H9 (cell line): ENCODE results near the gene HMOX1. TPM values are rescaled to one million over a fixed set of nuclear protein-coding genes. Genes with fewer than 3 reads are reported as not detected.

Source experiments
- DNase-seq: peaks from one replicate; pipeline ENCODE4 v3.0.0-alpha.2; 2017
- H2AFZ ChIP-seq: one replicate; pipeline ENCODE4 v1.6.1; 2013; ENCODE audit warnings: mild to moderate bottlenecking, low read length, control low read depth, moderate library complexity
- H2AK5ac ChIP-seq: 2 replicates; pipeline ENCODE4 v1.6.1; 2013; ENCODE audit warnings: low read length, control low read depth, mixed read lengths; ENCODE audit not compliant: insufficient read length
- H2BK120ac ChIP-seq: one replicate; pipeline ENCODE4 v1.6.1; 2013; ENCODE audit warnings: low read depth, mild to moderate bottlenecking, low read length, control low read depth, inconsistent platforms; ENCODE audit not compliant: poor library complexity, severe bottlenecking
- H2BK12ac ChIP-seq: 2 replicates; pipeline ENCODE4 v1.6.1; 2013; ENCODE audit warnings: low read length, control low read depth, mixed read lengths, low read depth; ENCODE audit not compliant: insufficient read length
- H2BK15ac ChIP-seq: 2 replicates; pipeline ENCODE4 v1.6.1; 2013; ENCODE audit warnings: low read depth, low read length, control low read depth
- H2BK20ac ChIP-seq: one replicate; pipeline ENCODE4 v1.6.1; 2013; ENCODE audit warnings: low read depth, mild to moderate bottlenecking, low read length, control low read depth, inconsistent platforms; ENCODE audit not compliant: poor library complexity, severe bottlenecking
- H2BK5ac ChIP-seq: 2 replicates; pipeline ENCODE4 v1.6.1; 2013; ENCODE audit warnings: low read length, control low read depth, mixed read lengths; ENCODE audit not compliant: insufficient read length
- H3K14ac ChIP-seq: 2 replicates; pipeline ENCODE4 v1.6.1; 2013; ENCODE audit warnings: low read length, control low read depth; ENCODE audit not compliant: insufficient read depth
- H3K18ac ChIP-seq: 2 replicates; pipeline ENCODE4 v1.6.1; 2013; ENCODE audit warnings: low read depth, mild to moderate bottlenecking, mixed read lengths, low read length, control low read depth; ENCODE audit not compliant: insufficient read length
- H3K23ac ChIP-seq: 2 replicates; pipeline ENCODE4 v1.6.1; 2013; ENCODE audit warnings: low read length, control low read depth, mixed read lengths, low read depth; ENCODE audit not compliant: insufficient read length
- H3K23me2 ChIP-seq: 2 replicates; pipeline ENCODE4 v1.6.1; 2013; ENCODE audit warnings: low read depth, mild to moderate bottlenecking, mixed read lengths, low read length, control low read depth; ENCODE audit not compliant: insufficient read length, poor library complexity, severe bottlenecking
- H3K27ac ChIP-seq: 2 replicates; pipeline ENCODE4 v1.5.1; 2013; ENCODE audit warnings: low read length, control low read depth, mixed read lengths, low read depth; ENCODE audit not compliant: insufficient read length
- H3K27me3 ChIP-seq: 2 replicates; pipeline ENCODE4 v1.6.1; 2013; ENCODE audit warnings: low read length, control low read depth, inconsistent platforms; ENCODE audit not compliant: insufficient read depth
- H3K4ac ChIP-seq: 2 replicates; pipeline ENCODE4 v1.6.1; 2013; ENCODE audit warnings: low read depth, mild to moderate bottlenecking, control low read depth, inconsistent platforms, low read length, moderate library complexity
- H3K4me1 ChIP-seq: 2 replicates; pipeline ENCODE4 v1.6.1; 2013; ENCODE audit warnings: low read length, control low read depth, inconsistent platforms; ENCODE audit not compliant: insufficient read depth
- H3K4me2 ChIP-seq: 2 replicates; pipeline ENCODE4 v1.6.1; 2013; ENCODE audit warnings: low read length, control low read depth, mixed read lengths; ENCODE audit not compliant: insufficient read length, insufficient read depth
- H3K56ac ChIP-seq: 2 replicates; pipeline ENCODE4 v1.6.1; 2013; ENCODE audit warnings: low read depth, mild to moderate bottlenecking, mixed read lengths, low read length, control low read depth; ENCODE audit not compliant: insufficient read length
- H3K79me1 ChIP-seq: 2 replicates; pipeline ENCODE4 v1.6.1; 2013; ENCODE audit warnings: low read depth, mild to moderate bottlenecking, moderate library complexity, low read length, control low read depth, inconsistent platforms; ENCODE audit not compliant: insufficient read depth, poor library complexity, severe bottlenecking
- H3K79me2 ChIP-seq: 2 replicates; pipeline ENCODE4 v1.6.1; 2013; ENCODE audit warnings: low read length, control low read depth, inconsistent platforms; ENCODE audit not compliant: insufficient read depth
- H3K9ac ChIP-seq: 2 replicates; pipeline ENCODE4 v1.6.1; 2013; ENCODE audit warnings: low read length, control low read depth, mixed read lengths; ENCODE audit not compliant: insufficient read length; ENCODE audit errors: extremely low read depth
- H3K9me3 ChIP-seq: one replicate; pipeline ENCODE4 v1.6.1; 2013; ENCODE audit warnings: low read depth, low read length, inconsistent platforms; ENCODE audit not compliant: control insufficient read depth
- H3T11ph ChIP-seq: one replicate; pipeline ENCODE4 v1.6.1; 2013; ENCODE audit warnings: mild to moderate bottlenecking, low read length, control low read depth, inconsistent platforms
- H4K20me1 ChIP-seq: one replicate; pipeline ENCODE4 v1.6.1; 2013; ENCODE audit not compliant: control insufficient read depth, insufficient read length, insufficient read depth
- H4K5ac ChIP-seq: 2 replicates; pipeline ENCODE4 v1.6.1; 2013; ENCODE audit warnings: low read depth, mild to moderate bottlenecking, mixed read lengths, low read length, control low read depth; ENCODE audit not compliant: insufficient read length
- H4K8ac ChIP-seq: replicated peaks from 2 replicates; pipeline ENCODE4 v1.6.1; 2013; ENCODE audit warnings: low read length, control low read depth, mixed read lengths, low read depth; ENCODE audit not compliant: insufficient read length
- H4K91ac ChIP-seq: 2 replicates; pipeline ENCODE4 v1.6.1; 2013; ENCODE audit warnings: low read depth, mild to moderate bottlenecking, moderate library complexity, mixed read lengths, low read length, control low read depth; ENCODE audit not compliant: insufficient read length
- H3K27ac Mint-ChIP-seq, 3 experiments: 2 replicates in 2 of 3; 3 replicates in 1 of 3; pipeline ENCODE4 v1.8.0; 2020 to 2021; ENCODE audit warnings: mixed read lengths in 3 of 3, mild to moderate bottlenecking in 1 of 3, moderate library complexity in 1 of 3
- H3K27me3 Mint-ChIP-seq: 2 replicates; pipeline ENCODE4 v1.8.0; 2021; ENCODE audit warnings: low read depth, mild to moderate bottlenecking, moderate library complexity, mixed read lengths
- H3K36me3 Mint-ChIP-seq, 3 experiments: 2 replicates in 2 of 3; 3 replicates in 1 of 3; pipeline ENCODE4 v1.8.0; 2020 to 2021; ENCODE audit warnings: low read depth in 3 of 3, mixed read lengths in 3 of 3; ENCODE audit not compliant: insufficient read depth in 1 of 3
- H3K4me1 Mint-ChIP-seq, 2 experiments: 2 replicates each; pipeline ENCODE4 v1.8.0; 2020; ENCODE audit warnings: mixed read lengths in 2 of 2
- H3K4me3 Mint-ChIP-seq, 2 experiments: 2 replicates in 1 of 2; 3 replicates in 1 of 2; pipeline ENCODE4 v1.8.0; 2020 to 2021; ENCODE audit warnings: mild to moderate bottlenecking in 2 of 2, mixed read lengths in 2 of 2, moderate library complexity in 1 of 2
- H3K9me3 Mint-ChIP-seq, 2 experiments: 2 replicates in 1 of 2; 3 replicates in 1 of 2; pipeline ENCODE4 v1.8.0; 2020; ENCODE audit warnings: mild to moderate bottlenecking in 2 of 2, mixed read lengths in 2 of 2, moderate library complexity in 1 of 2
- CTCF ChIP-seq: fragments of 200-600 bp; sonication (generic); conservative IDR thresholded peaks from 3 replicates; pipeline ENCODE4 v1.8.0; 2021; ENCODE audit warnings: antibody characterized with exemption, mild to moderate bottlenecking
- WGBS: extraction: QIAGEN DNeasy Blood & Tissue Kit; methylation state at CpG from one replicate; pipeline ENCODE4 v1.1.7; 2013; ENCODE audit warnings: missing lambda C conversion rate, low lambda C conversion rate, mixed read lengths; ENCODE audit not compliant: insufficient read length; ENCODE audit errors: extremely low coverage; 5-methylcytosine and 5-hydroxymethylcytosine counted together
- total RNA-seq: library from RNA; stranded (reverse); gene quantifications from 2 replicates; pipeline ENCODE4 v1.2.1, GENCODE V29; 2021

Gene HMOX1
- total RNA-seq, 1 experiment from 2014 or later: 22.7 TPM

GRCh38 chr22:35425971-35426800 is 45.3 kb downstream of the HMOX1 start:
- H3K4me1 ChIP-seq: no peaks in the 10 kb centered on the region
- Mint-ChIP-seq H3K27ac (peak overlapping the region; percentile 90 to 95 (median 92); a peak in 5 of 7 replicates), H3K9me3 (no peaks in the 10 kb centered on the region), H3K27me3 (no peaks in the 10 kb centered on the region), H3K36me3 (peaks cover 37 to 74% (median 62%) of the 10 kb centered on the region in 3 experiments; a peak in 6 of 7 replicates), H3K4me1 (peaks cover 33 to 43% of the 10 kb centered on the region in 2 experiments), H3K4me3 (peak overlapping the region in 1 of 2 experiments; percentile 35; a peak in 2 of 5 replicates)
- H3K23me2 ChIP-seq: no peaks in the 10 kb centered on the region
- no peak overlapping the region for H3T11ph ChIP-seq
- no peak overlapping the region for H2BK20ac ChIP-seq
- WGBS: no CpG with 5 or more reads among the region's 11 CpGs
- no peak overlapping the region for H2AK5ac ChIP-seq
- H2AFZ ChIP-seq: no peak overlapping the region
- H3K79me2 ChIP-seq: no peaks in the 10 kb centered on the region
- H3K4me2 ChIP-seq: no peak overlapping the region
- H4K91ac ChIP-seq: no peak overlapping the region
- no peak overlapping the region for H4K5ac ChIP-seq
- H4K8ac ChIP-seq: no peak overlapping the region
- no peak overlapping the region for H2BK5ac ChIP-seq
- H3K79me1 ChIP-seq: no peaks in the 10 kb centered on the region
- H3K23ac ChIP-seq: no peak overlapping the region
- H2BK15ac ChIP-seq: no peak overlapping the region
- H3K14ac ChIP-seq: no peak overlapping the region; the same call in 1 of the 2 replicates
- peak; percentile 66 for DNase-seq
- H2BK120ac ChIP-seq: no peak overlapping the region
- H3K18ac ChIP-seq: no peak overlapping the region
- no peak overlapping the region for H3K4ac ChIP-seq
- no peaks in the 10 kb centered on the region for H4K20me1 ChIP-seq
- H3K27me3 ChIP-seq: no peaks in the 10 kb centered on the region
- H2BK12ac ChIP-seq: no peak overlapping the region
- H3K56ac ChIP-seq: no peak overlapping the region
- no peaks in the 10 kb centered on the region for H3K9me3 ChIP-seq
- H3K9ac ChIP-seq: no peak overlapping the region
- H3K27ac ChIP-seq: no peak overlapping the region
- no peak for TF ChIP-seq CTCF
